SJCRH30 (cell line): ENCODE data around the gene HEATR3. TPM values are rescaled to one million over a fixed set of nuclear protein-coding genes. Genes with fewer than 3 reads are reported as not detected.

Experiments used
- DNase-seq, 2 experiments: peaks; one replicate each; pipeline ENCODE4 v3.0.0-alpha.2; 2015 to 2020
- H3K27ac ChIP-seq: fragments of 250-450 bp; sonication (Bioruptor Pico); 2 replicates; pipeline ENCODE4 v1.5.1; 2020; ENCODE audit warnings: mild to moderate bottlenecking, moderate library complexity
- H3K27me3 ChIP-seq: fragments of 250-450 bp; sonication (Bioruptor Pico); 2 replicates; pipeline ENCODE4 v1.5.1; 2020; ENCODE audit warnings: mild to moderate bottlenecking, moderate library complexity
- H3K36me3 ChIP-seq: fragments of 250-450 bp; sonication (Bioruptor Pico); 2 replicates; pipeline ENCODE4 v1.5.1; 2020; ENCODE audit warnings: mild to moderate bottlenecking, moderate library complexity
- H3K4me1 ChIP-seq: fragments of 250-450 bp; sonication (Bioruptor Pico); 2 replicates; pipeline ENCODE4 v1.5.1; 2020; ENCODE audit warnings: mild to moderate bottlenecking, moderate library complexity
- H3K4me3 ChIP-seq: fragments of 250-450 bp; sonication (Bioruptor Pico); 2 replicates; pipeline ENCODE4 v1.5.1; 2020; ENCODE audit warnings: mild to moderate bottlenecking, moderate library complexity
- H3K9me3 ChIP-seq: fragments of 250-450 bp; sonication (Bioruptor Pico); replicated peaks from 2 replicates; pipeline ENCODE4 v1.5.1; 2020; ENCODE audit warnings: mild to moderate bottlenecking, moderate library complexity
- total RNA-seq: library from RNA; depleted of rRNA; stranded (reverse); fragments of >200 nt; shearing (Covaris generic); gene quantifications from 2 replicates; pipeline ENCODE4 v1.2.3, GENCODE V29; 2014

HEATR3 gene
- total RNA-seq, 1 experiment from 2014 or later, result 23.1 TPM

DNA sequence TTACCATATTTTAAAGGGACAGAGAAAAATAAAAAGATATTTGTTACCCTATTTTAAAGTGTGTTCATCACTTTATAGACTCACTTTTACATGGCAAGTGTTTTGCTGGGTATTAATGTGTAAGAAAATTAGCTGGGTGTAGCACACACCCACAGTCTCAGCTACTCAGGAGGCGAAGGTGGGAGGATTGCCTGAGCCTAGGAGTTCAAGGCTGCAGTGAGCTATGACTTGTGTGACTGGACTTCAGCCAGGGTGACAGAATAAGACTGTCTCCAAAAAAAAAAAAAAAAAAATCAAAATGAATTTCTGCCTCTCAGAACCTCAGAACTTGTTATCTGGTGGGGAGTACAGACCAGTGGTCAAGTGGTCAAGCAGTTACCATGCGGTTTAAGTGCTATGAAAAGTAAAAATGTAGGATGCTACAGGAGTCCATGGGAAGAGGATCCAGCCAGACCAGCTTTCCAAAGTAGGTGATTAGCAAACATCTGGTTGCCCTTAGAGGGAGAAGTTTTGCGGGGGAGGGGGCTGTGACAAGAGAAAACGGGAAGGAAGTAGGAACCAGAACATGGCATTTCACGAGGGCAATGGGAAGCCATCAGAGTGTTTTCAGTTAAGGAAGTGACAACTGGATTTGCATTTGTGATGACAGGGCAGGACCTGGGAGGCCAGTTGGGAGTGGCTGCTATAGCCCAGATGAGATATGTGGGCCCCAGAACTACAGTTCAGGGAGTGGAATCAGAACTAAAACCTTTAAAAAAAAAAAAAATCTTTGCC is 26.8 kb upstream of the HEATR3 start:
- peaks cover under 1% of the 10 kb centered on the region; the same call in 1 of the 2 replicates for H3K36me3 ChIP-seq
- no peaks in the 10 kb centered on the region for H3K9me3 ChIP-seq
- H3K27me3 ChIP-seq, result no peaks in the 10 kb centered on the region
- H3K27ac ChIP-seq, result no peak overlapping the region
- no peak for DNase-seq
- no peak overlapping the region for H3K4me3 ChIP-seq
- no peaks in the 10 kb centered on the region for H3K4me1 ChIP-seq

DNA sequence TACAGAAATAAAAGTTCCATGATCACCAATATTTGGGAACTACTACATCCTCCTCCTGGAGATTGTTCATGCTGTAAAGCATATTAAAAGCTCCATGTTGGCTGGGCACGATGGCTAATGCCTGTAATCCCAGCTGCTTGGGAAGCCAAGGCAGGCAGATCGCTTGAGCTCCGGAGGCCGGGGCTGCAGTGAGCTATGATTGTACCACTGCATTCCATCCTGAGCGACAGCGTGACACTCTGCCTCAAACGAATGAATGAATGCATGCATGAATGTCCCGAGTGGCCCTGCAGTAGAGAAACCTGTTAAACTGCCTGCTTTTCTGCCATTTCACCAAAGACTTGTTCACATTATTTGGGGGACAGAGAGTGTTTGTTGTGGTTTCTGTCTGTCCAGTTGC is 25.8 kb upstream of the HEATR3 start:
- H3K27ac ChIP-seq, result no peak overlapping the region
- H3K4me1 ChIP-seq, result no peaks in the 10 kb centered on the region
- no peaks in the 10 kb centered on the region for H3K27me3 ChIP-seq
- H3K4me3 ChIP-seq, result no peak overlapping the region
- no peaks in the 10 kb centered on the region for H3K9me3 ChIP-seq
- no peaks in the 10 kb centered on the region; the same call in 1 of the 2 replicates for H3K36me3 ChIP-seq
- no peak for DNase-seq

DNA sequence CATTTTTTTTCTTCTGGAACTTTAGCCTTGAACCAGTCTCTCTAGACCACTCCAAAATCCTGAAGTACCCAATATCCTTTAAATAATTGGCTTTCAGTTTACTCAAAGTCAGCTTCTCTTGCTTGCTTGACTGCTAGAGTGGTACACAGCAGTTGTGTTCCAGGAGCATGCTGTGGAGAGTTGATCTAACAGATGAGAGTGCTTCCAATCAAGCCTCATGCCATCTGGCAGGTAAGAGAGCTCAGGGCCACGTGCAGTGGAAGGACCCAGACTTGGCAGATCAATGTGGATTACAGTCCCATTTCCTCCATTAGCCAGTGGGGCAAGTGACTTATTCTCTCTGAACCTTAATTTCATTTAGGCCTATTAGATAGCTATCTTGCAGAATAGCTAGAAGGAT is 25.1 kb upstream of the HEATR3 start:
- Histone ChIP-seq H3K36me3 (no peaks in the 10 kb centered on the region; the same call in 1 of the 2 replicates), H3K27ac (no peak overlapping the region), H3K4me3 (no peak overlapping the region), H3K4me1 (no peaks in the 10 kb centered on the region), H3K27me3 (no peaks in the 10 kb centered on the region), H3K9me3 (no peaks in the 10 kb centered on the region)
- no peak for DNase-seq

DNA sequence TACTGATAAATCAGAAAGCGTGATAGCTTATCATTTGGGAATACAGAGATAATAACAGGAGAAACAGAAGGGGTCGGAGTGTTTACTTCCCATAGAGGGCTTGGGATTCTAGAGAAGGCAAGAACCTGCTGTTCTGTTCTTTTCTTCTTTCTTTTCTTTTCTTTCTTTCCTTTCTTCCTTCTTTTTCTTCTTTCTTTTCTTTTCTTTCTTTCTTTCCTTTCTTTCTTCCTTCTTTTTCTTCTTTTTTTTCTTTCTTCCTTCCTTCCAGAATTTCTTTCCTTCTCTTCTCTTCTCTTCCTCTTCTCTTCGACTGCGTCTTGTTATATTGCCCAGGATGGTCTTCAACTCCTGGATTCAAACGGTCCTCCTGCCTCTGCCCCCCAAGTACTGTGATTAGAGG is 22.4 kb upstream of the HEATR3 start:
- Histone ChIP-seq H3K9me3 (no peaks in the 10 kb centered on the region), H3K27me3 (no peaks in the 10 kb centered on the region), H3K36me3 (no peaks in the 10 kb centered on the region), H3K4me3 (no peak overlapping the region), H3K4me1 (no peaks in the 10 kb centered on the region), H3K27ac (no peak overlapping the region)
- DNase-seq, result no peak

DNA sequence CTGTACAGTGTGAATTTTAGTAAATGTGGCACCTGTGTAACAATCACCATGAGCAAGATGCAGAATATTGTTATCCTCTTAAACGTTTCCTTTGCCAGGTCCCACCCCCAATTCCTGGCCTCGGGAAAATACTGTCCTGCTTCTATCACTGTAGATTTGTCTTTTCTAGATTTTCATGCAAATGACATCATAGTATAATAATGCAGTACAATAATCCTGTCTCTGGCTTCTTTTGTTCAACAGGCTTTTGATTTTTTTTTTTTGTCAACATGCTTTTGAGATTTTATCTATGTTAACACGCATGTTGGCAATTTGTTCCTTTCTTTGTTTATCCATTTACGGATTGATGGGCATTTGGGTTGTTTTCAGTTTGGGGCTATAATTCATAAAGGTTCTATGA is 20.4 kb upstream of the HEATR3 start:
- no peak overlapping the region for H3K4me3 ChIP-seq
- H3K27me3 ChIP-seq, result no peaks in the 10 kb centered on the region
- no peaks in the 10 kb centered on the region for H3K36me3 ChIP-seq
- DNase-seq, result no peak
- H3K9me3 ChIP-seq, result no peaks in the 10 kb centered on the region
- H3K27ac ChIP-seq, result no peak overlapping the region
- H3K4me1 ChIP-seq, result no peaks in the 10 kb centered on the region

DNA sequence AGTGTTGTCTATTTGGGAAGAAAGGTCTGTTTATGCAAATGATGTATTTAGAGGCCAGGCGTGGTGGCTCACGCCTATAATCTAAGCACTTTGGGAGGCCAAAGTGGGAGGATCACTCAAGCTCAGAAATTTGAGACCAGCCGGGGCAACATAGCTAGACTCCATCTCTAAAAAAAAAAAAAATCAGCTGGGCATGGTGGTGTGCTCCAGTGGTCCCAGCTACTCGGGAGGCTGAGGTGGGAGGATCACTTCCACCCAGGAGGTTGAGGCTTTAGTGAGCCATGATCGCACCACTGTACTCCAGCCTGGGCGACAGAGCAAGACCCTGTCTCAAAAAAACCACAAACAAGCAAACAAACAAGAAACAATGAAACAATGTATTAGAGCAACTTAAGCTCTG is 18.9 kb upstream of the HEATR3 start:
- Histone ChIP-seq H3K4me1 (no peaks in the 10 kb centered on the region), H3K36me3 (no peaks in the 10 kb centered on the region), H3K27ac (no peak overlapping the region), H3K4me3 (no peak overlapping the region), H3K27me3 (no peaks in the 10 kb centered on the region), H3K9me3 (no peaks in the 10 kb centered on the region)
- DNase-seq, result no peak

DNA sequence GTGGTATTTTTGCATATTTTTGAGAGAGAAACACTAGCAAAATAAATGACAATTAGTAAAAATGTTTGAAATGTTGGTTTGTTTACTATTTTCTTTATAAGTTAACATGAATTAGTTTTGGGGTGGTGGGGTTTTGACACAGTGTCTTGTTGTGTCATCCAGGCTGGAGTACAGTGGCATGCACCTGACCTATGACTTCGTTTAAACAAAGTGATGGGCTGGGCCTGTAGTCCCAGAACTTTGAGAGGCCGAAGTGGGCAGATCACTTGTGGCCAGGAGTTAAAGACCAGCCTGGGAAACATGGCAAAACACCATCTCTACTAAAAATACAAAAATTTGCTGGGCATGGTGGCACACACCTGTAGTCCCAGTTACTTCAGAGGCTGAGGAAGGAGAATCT is 17.9 kb upstream of the HEATR3 start:
- no peak for DNase-seq
- Histone ChIP-seq H3K9me3 (no peaks in the 10 kb centered on the region), H3K27me3 (no peaks in the 10 kb centered on the region), H3K4me1 (no peaks in the 10 kb centered on the region), H3K36me3 (no peaks in the 10 kb centered on the region), H3K4me3 (no peak overlapping the region), H3K27ac (no peak overlapping the region)

DNA sequence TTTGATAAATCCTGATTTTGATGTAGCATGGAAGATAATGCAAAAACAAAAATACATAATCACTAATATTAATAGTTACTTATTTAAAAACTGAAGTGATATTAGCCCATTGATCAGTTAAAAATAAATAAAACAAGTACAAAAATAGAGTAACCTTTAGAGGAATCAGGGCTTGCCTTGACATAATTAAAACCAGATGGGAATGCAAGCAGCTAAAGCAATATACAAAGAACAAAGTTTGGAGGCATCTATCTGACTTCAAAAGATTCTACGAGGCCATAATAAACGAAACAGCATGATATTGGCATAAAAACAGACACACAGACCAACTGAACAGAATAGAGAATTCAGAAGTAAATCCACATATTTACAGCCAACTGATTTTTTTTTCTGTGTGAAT is 15.0 kb upstream of the HEATR3 start:
- Histone ChIP-seq H3K36me3 (no peaks in the 10 kb centered on the region), H3K27ac (no peak overlapping the region), H3K27me3 (no peaks in the 10 kb centered on the region), H3K4me3 (no peak overlapping the region), H3K4me1 (no peaks in the 10 kb centered on the region), H3K9me3 (no peaks in the 10 kb centered on the region)
- DNase-seq, result no peak

DNA sequence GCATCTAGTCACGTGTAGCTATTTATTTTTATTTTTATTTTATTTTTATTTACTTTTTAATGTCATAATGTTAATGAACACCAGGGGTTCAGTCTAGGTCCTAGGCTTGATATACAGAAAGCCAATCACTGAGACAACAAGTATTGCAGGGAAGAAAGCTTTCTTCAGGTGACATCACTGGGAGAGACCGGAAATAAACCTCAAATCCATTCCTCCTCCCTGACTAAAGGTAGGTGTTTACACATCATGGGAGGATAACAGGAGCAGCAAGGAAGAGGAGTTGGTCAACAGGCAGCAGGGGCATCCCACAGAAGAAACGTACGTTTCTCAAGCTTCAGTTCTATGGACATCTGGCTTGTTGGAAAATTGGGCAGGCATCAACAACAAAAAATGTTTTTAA is 9.5 kb upstream of the HEATR3 start:
- no peaks in the 10 kb centered on the region; the same call in 1 of the 2 replicates for H3K9me3 ChIP-seq
- no peaks in the 10 kb centered on the region for H3K27me3 ChIP-seq
- no peaks in the 10 kb centered on the region for H3K4me1 ChIP-seq
- no peak overlapping the region for H3K4me3 ChIP-seq
- DNase-seq, result no peak
- no peak overlapping the region for H3K27ac ChIP-seq
- no peaks in the 10 kb centered on the region for H3K36me3 ChIP-seq

DNA sequence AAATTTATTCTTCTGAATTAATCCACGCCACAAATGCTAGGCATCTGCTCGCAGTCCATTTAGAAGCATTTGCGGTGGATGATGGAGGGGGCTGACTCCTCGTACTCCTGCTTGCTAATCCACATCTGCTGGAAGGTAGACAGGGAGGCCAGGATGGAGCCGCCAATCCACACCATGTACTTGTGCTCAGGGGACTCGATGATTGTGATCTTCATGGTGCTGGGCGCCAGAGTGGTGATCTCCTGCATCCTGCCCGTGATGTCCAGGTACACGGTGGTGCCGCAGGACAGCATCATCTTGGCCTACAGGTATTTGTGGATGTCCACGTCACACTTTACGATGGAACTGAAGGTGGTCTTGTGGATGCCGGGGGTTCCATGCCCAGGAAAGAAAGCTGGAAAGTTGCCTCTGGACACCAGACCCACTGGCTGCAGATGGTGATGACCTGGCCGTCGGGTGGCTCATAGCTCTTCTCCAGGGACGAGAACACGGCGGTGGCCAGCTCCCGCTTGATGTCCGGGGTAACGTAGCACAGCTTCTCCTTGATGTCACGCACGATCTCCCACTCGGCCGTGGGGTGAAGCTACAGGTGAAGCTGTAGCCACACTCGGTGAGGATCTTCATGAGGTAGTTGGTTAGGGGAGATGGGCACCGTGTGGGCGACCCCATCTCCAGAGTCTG is 7.5 kb upstream of the HEATR3 start:
- Histone ChIP-seq H3K27me3 (no peaks in the 10 kb centered on the region), H3K36me3 (no peaks in the 10 kb centered on the region), H3K4me3 (no peak overlapping the region), H3K27ac (no peak overlapping the region), H3K4me1 (no peaks in the 10 kb centered on the region), H3K9me3 (no peaks in the 10 kb centered on the region; the same call in 1 of the 2 replicates)
- DNase-seq, result no peak

DNA sequence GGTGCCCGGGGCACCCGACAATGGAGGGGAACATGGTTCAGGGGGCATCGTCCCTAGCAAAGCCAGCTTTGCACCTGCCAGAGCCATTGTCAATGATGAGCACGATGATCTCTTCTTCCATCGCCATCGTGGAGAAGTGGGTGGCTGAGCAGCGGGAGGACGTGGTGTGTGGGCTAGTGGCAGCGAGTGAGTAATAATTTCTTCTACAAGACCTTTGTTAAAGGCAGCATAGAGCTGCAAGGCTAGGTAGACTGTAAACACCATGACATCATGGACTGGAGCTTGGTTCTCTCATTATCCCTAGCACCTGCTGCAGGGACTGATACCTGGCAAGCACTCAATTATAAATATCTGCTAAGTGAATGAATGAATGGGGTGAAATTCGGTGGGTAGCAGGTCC is 6.7 kb upstream of the HEATR3 start:
- no peak overlapping the region for H3K27ac ChIP-seq
- H3K27me3 ChIP-seq, result no peaks in the 10 kb centered on the region
- no peaks in the 10 kb centered on the region for H3K36me3 ChIP-seq
- H3K4me3 ChIP-seq, result no peak overlapping the region
- H3K9me3 ChIP-seq, result no peaks in the 10 kb centered on the region; the same call in 1 of the 2 replicates
- H3K4me1 ChIP-seq, result no peaks in the 10 kb centered on the region
- no peak for DNase-seq

DNA sequence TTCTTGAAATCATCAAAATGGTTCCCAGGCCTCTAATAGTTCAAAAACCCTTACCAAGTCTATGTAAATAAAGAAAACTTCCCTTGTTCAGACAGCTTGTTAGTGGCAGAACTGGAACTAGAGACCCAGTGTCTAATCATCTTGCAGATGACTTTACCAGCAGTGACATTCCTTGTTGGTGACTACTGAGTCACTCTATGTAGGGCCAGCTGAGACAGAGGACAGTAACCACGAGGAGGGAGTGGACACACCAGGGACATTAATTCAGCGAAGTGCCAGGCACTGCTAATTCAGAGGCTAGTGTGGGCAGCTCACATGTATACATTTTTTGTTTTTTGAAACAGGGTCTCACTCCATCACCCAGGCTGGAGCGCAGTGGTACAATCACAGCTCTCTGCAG is 6.1 kb upstream of the HEATR3 start:
- Histone ChIP-seq H3K4me3 (no peak overlapping the region), H3K36me3 (no peaks in the 10 kb centered on the region), H3K27ac (no peak overlapping the region), H3K27me3 (no peaks in the 10 kb centered on the region), H3K4me1 (no peaks in the 10 kb centered on the region), H3K9me3 (no peaks in the 10 kb centered on the region; the same call in 1 of the 2 replicates)
- DNase-seq, result no peak

DNA sequence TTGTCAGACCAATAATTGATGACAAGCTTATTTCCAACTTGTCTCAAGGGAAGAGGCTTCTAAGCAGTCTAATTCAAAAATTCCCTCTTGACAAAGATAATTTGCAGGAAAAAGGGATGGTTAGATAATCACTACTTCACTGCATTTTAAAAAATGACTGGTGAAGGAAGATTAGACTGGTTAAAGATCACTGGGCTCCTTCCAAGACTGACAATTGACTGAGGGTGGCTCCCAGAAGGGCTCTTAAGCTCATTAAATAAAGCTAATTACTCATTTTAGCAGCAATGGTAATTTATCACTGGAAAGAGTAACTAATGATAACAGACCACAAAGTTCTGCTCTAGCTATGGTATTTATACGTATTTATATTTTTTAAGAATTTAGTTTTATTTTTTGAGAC is 4.4 kb upstream of the HEATR3 start:
- H3K9me3 ChIP-seq, result no peaks in the 10 kb centered on the region; the same call in 1 of the 2 replicates
- no peak overlapping the region for H3K27ac ChIP-seq
- no peak for DNase-seq
- no peak overlapping the region for H3K4me3 ChIP-seq
- no peaks in the 10 kb centered on the region for H3K27me3 ChIP-seq
- H3K36me3 ChIP-seq, result no peaks in the 10 kb centered on the region
- H3K4me1 ChIP-seq, result no peaks in the 10 kb centered on the region

DNA sequence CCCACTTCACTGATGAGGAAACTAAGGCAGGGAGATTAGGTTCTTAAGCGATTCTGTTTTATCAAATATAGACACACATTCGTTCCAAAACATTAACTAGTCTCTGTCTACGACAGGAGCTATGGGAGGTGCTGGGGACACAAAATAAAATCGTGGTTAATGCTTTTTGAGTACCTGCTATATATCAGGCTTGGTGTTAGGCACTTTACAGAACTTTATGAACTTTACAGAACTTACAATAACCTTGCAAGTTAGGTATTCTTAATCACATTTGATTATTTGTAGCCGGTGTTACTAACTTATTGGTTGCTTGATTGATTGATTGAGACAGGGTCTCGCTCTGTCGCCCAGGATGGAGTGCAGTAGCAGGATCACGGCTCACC is 538 bp upstream of the HEATR3 start:
- no peak for DNase-seq
- Histone ChIP-seq H3K9me3 (no peaks in the 10 kb centered on the region), H3K27me3 (no peaks in the 10 kb centered on the region), H3K36me3 (no peaks in the 10 kb centered on the region), H3K27ac (no peak overlapping the region), H3K4me3 (peak overlapping the region; percentile 97), H3K4me1 (no peaks in the 10 kb centered on the region)

DNA sequence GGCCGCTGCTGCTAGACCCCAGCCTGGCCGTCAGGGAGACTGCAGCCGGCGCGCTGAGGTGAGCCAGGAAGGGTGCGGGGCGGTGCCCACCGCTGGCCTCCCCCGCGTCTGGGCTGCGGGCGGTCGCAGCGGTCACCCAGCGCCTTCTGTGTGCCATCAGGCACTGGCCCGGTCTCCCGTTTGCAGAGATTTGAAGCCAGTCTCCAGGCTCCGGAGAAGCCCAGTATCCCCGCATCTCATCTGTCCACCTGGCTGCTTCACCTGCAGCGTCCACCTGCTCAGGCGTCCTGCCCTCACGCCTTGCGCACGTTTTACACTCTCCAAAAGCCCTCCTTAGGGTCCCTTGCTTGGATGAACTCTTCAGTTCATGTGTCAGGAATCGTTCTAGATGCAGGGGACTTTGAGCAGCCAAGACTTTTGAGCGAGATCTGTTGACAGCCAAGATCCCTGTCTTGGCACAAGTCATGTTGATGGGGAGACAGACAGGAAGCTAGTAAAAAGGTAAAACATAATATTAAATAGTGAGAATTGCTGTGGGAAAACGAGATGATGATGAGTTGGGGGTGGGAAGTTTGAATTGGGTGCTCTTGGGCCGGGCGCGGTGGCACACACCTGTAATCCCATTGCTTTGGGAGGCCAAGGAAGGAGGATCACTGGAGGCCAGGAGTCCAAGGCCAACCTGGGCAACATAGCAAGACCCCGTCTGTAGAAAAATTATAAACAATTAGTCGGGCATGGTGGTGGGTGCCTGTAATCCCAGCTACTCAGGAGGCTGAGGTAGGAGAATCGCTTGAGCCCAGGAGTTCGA is 916 bp downstream of the HEATR3 start:
- Histone ChIP-seq H3K9me3 (no peaks in the 10 kb centered on the region), H3K27ac (no peak overlapping the region), H3K36me3 (peaks cover 5% of the 10 kb centered on the region), H3K4me1 (no peaks in the 10 kb centered on the region), H3K27me3 (no peaks in the 10 kb centered on the region), H3K4me3 (peak overlapping the region; percentile 97)
- DNase-seq, result no peak
